Fibroblast of lung (primary cell): ENCODE data around the gene NDUFS2.

Experiments used
- EZH2 ChIP-seq: IDR thresholded peaks from 2 replicates; pipeline ENCODE4 v1.5.1; 2012; ENCODE audit warnings: low read length, control low read depth, mild to moderate bottlenecking; ENCODE audit errors: missing control alignments
- TF ChIP-seq, protein P1 (sequence below), 2 donors: IDR thresholded peaks in 1 of 2; conservative IDR thresholded peaks in 1 of 2; 1 replicate in 1 of 2; 2 replicates in 1 of 2; pipeline ENCODE4 v1.5.1; 2011 to 2012; ENCODE audit warnings: low read length in 2 of 2, control low read depth in 1 of 2, inconsistent platforms in 1 of 2, low read depth in 1 of 2, mild to moderate bottlenecking in 1 of 2

DNA sequence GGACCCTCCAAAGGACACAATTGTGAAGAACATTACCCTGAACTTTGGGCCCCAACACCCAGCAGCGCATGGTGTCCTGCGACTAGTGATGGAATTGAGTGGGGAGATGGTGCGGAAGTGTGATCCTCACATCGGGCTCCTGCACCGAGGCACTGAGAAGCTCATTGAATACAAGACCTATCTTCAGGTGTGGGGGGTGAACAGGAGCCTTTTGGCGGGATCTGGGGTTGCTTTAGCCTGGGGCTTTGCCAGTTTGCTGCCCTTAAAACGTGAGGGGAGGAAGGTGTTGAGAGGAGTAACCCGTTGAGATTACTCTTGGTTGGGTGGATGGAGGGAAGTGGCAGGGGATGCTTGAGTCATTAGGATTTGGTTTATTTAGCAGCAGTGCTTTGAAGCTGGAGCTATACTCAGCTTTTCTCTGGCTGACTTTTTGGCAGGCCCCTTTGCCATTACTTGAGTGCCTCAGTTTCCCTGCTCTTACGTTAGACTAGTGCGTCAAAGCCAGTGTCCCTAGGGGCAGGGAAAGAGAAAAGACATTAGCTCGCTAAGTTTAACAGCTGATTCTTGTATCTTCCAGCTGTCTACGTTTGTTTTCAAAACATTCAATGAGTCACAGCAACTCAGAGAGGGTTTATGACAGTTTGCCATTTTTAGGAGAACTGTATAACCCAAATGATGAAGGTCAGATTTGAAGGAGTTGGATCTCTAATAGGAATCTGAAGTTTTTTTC is 4.4 kb downstream of the NDUFS2 start:
- TF ChIP-seq, protein P1, sequence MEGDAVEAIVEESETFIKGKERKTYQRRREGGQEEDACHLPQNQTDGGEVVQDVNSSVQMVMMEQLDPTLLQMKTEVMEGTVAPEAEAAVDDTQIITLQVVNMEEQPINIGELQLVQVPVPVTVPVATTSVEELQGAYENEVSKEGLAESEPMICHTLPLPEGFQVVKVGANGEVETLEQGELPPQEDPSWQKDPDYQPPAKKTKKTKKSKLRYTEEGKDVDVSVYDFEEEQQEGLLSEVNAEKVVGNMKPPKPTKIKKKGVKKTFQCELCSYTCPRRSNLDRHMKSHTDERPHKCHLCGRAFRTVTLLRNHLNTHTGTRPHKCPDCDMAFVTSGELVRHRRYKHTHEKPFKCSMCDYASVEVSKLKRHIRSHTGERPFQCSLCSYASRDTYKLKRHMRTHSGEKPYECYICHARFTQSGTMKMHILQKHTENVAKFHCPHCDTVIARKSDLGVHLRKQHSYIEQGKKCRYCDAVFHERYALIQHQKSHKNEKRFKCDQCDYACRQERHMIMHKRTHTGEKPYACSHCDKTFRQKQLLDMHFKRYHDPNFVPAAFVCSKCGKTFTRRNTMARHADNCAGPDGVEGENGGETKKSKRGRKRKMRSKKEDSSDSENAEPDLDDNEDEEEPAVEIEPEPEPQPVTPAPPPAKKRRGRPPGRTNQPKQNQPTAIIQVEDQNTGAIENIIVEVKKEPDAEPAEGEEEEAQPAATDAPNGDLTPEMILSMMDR (conservative IDR thresholded peaks at IDR 0.05 in 1 of 2, IDR thresholded peaks at IDR 0.05 in 1 of 2; ENCODE audit: low read depth in 1 of 2, low read length in 2 of 2), result no peak
- no peak for TF ChIP-seq EZH2
